ENCODE data around the gene ANKRD30B.
"Not testable (repeated sequence)": the region's sequence is repeated elsewhere in the genome, so short reads cannot be mapped to it uniquely, and the experiment has no call there.

Gene ANKRD30B

GRCh38 chr18:14747513-14748474 is at the start of gene ANKRD30B:
ANKRD30B (plus strand) TSS chr18:14748172; CDS start chr18:14748420, 248 bp downstream.
- no peak within 1 kb of the TSS for H3K4me3 ChIP-seq
- DNase-seq: no peak
- intact Hi-C loops (cut with DNase I; ENCODE audit: low total_unique reads): no loop called here

GRCh38 chr18:14701286-14702040 is 46.5 kb upstream of the ANKRD30B start:
- H3K9me3 ChIP-seq; H3K36me3 ChIP-seq; DNase-seq; H3K4me1 ChIP-seq; H3K27ac ChIP-seq; H3K4me3 ChIP-seq; intact Hi-C loops (cut with DNase I; ENCODE audit: low total_unique reads); H3K27me3 ChIP-seq: not testable (repeated sequence)

More at GRCh38 chr18:14747513-14748474, at the start of gene ANKRD30B:
- Histone ChIP-seq H3K27me3 (peaks cover 0 to 15% of the 10 kb centered on the region in 2 donors), H3K27ac (no peak within 1 kb of the TSS), H3K4me1 (no peaks in the 10 kb centered on the region), H3K9me3 (no peaks in the 10 kb centered on the region), H3K36me3 (no peaks in the 10 kb centered on the region)
- TF ChIP-seq, protein P1, sequence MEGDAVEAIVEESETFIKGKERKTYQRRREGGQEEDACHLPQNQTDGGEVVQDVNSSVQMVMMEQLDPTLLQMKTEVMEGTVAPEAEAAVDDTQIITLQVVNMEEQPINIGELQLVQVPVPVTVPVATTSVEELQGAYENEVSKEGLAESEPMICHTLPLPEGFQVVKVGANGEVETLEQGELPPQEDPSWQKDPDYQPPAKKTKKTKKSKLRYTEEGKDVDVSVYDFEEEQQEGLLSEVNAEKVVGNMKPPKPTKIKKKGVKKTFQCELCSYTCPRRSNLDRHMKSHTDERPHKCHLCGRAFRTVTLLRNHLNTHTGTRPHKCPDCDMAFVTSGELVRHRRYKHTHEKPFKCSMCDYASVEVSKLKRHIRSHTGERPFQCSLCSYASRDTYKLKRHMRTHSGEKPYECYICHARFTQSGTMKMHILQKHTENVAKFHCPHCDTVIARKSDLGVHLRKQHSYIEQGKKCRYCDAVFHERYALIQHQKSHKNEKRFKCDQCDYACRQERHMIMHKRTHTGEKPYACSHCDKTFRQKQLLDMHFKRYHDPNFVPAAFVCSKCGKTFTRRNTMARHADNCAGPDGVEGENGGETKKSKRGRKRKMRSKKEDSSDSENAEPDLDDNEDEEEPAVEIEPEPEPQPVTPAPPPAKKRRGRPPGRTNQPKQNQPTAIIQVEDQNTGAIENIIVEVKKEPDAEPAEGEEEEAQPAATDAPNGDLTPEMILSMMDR (IDR thresholded peaks at IDR 0.05): no peak

DNA sequence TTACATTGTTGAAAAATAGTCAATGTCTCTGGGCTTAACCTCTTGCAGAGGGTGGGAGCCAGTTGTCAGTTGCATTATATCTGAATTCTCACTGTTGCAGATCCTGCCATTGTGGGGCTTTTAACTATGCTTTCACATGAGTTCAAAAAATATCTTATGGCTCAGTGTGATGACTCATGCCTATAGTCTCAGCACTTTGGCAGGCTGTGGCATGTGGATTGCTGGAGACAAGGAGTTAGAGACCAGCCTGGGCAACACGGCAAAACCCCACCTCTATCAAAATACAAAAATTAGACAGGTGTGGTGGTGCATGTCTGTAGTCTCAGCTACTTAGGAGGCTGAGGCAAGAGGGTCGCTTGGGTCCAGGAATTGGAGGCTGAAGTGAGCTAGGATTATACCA is 38.2 kb upstream of the ANKRD30B start:
- H3K27ac ChIP-seq; H3K27me3 ChIP-seq; H3K4me3 ChIP-seq; H3K9me3 ChIP-seq; H3K36me3 ChIP-seq; intact Hi-C loops (cut with DNase I; ENCODE audit: low total_unique reads); DNase-seq; H3K4me1 ChIP-seq: not testable (repeated sequence)

- H3K4me3 ChIP-seq; H3K9me3 ChIP-seq; H3K27ac ChIP-seq; H3K4me1 ChIP-seq; DNase-seq; H3K27me3 ChIP-seq; intact Hi-C loops (cut with DNase I; ENCODE audit: low total_unique reads); H3K36me3 ChIP-seq: not testable (repeated sequence)
Measured at GRCh38 chr18:14721569-14721968, 26.4 kb upstream of the ANKRD30B start.

- intact Hi-C loops (cut with DNase I; ENCODE audit: low total_unique reads); H3K36me3 ChIP-seq; H3K27ac ChIP-seq; H3K4me1 ChIP-seq; H3K27me3 ChIP-seq; H3K4me3 ChIP-seq; H3K9me3 ChIP-seq; DNase-seq: not testable (repeated sequence)
Measured at GRCh38 chr18:14739056-14739455, 8.9 kb upstream of the ANKRD30B start.

DNA sequence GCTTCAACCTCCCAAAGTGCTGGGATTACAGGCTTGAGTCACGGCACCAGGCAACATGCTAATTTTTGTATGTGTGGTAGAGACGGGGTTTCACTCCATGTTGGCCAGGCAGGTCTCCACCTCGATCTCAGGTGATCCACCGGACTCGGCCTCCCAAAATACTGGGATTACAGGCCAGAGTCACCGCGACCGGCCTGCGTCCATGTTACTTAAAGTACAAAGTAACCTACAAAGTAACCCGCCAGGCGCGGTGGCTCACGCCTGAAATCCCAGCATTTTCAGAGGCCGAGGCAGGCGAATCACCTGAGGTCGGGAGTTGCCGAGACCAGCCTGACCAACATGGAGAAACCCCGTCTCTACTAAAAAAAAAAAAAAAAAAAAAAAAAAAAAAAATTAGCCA is 1.1 kb upstream of the ANKRD30B start:
- H3K36me3 ChIP-seq: no peaks in the 10 kb centered on the region
- H3K9me3 ChIP-seq: no peaks in the 10 kb centered on the region
- no peak overlapping the region for H3K4me3 ChIP-seq
- peaks cover 0 to 15% of the 10 kb centered on the region in 2 donors for H3K27me3 ChIP-seq
- no peak overlapping the region for H3K27ac ChIP-seq
- TF ChIP-seq, protein P1 (IDR thresholded peaks at IDR 0.05): no peak
- no peak for DNase-seq
- intact Hi-C loops (cut with DNase I; ENCODE audit: low total_unique reads): no loop called here
- H3K4me1 ChIP-seq: no peaks in the 10 kb centered on the region

GRCh38 chr18:14748496-14748895 is 524 bp downstream of the ANKRD30B start:
- DNase-seq: no peak
- Histone ChIP-seq H3K4me1 (no peaks in the 10 kb centered on the region), H3K36me3 (no peaks in the 10 kb centered on the region), H3K4me3 (no peak overlapping the region), H3K27ac (no peak overlapping the region), H3K9me3 (no peaks in the 10 kb centered on the region), H3K27me3 (peaks cover 0 to 15% of the 10 kb centered on the region in 2 donors)
- intact Hi-C loops (cut with DNase I; ENCODE audit: low total_unique reads): no loop called here
- TF ChIP-seq, protein P1 (IDR thresholded peaks at IDR 0.05): no peak

- H3K36me3 ChIP-seq; H3K4me3 ChIP-seq; H3K27ac ChIP-seq; H3K4me1 ChIP-seq; DNase-seq; H3K9me3 ChIP-seq; intact Hi-C loops (cut with DNase I; ENCODE audit: low total_unique reads); H3K27me3 ChIP-seq: not testable (repeated sequence)
Measured at GRCh38 chr18:14763566-14763965, 15.6 kb downstream of the ANKRD30B start.

All from tibial artery (tissue), 4 donors.